ENCODE measurements around the gene FNIP2.

- no peak for TF ChIP-seq CTCF (IDR thresholded peaks at IDR 0.05; ENCODE audit: insufficient read depth, low read depth, low read length)
- no peak for TF ChIP-seq EZH2 (IDR thresholded peaks at IDR 0.05; ENCODE audit: insufficient read depth, low read length)
Observed at GRCh38 chr4:158799856-158800255, 31.0 kb downstream of the FNIP2 start.
